Upper lobe of left lung (tissue), 4 donors: ENCODE results near the gene RAB30.

Experiments used
- CTCF ChIP-seq, 6 experiments: fragments of 450-650 bp in 4 of 6; fragments of 200-600 bp in 2 of 6; sonication (generic) in 2 of 6; IDR thresholded peaks; one replicate each; pipeline ENCODE4 v1.5.1; 2016 to 2019; ENCODE audit warnings: antibody characterized with exemption in 6 of 6
- EP300 ChIP-seq, 4 donors: sonication (generic); formaldehyde crosslinking; IDR thresholded peaks; one replicate each; pipeline ENCODE4 v1.5.1; 2017; ENCODE audit warnings: antibody characterized with exemption in 4 of 4, control low read depth in 2 of 4
- POLR2A ChIP-seq, 4 donors: fragments of 450-650 bp; IDR thresholded peaks; one replicate each; pipeline ENCODE4 v1.5.1; 2016 to 2017; ENCODE audit warnings: antibody characterized with exemption in 4 of 4, mild to moderate bottlenecking in 2 of 4
- POLR2AphosphoS5 ChIP-seq, 2 donors: sonication (generic); formaldehyde crosslinking; IDR thresholded peaks; one replicate each; pipeline ENCODE4 v1.5.1; 2017; ENCODE audit warnings: antibody characterized with exemption in 2 of 2

GRCh38 chr11:83008581-83008923, 63.1 kb downstream of the RAB30 start:
- TF ChIP-seq POLR2AphosphoS5 (IDR thresholded peaks at IDR 0.05): no peak
- TF ChIP-seq CTCF (IDR thresholded peaks at IDR 0.05): no peak
- no peak for TF ChIP-seq POLR2A (IDR thresholded peaks at IDR 0.05)
- TF ChIP-seq EP300 (IDR thresholded peaks at IDR 0.05): no peak
